HG03139 (cell line): Measurements from ENCODE around the gene FBN1.

Source experiments
- ATAC-seq: cut with Tn5 transposase; IDR thresholded peaks from one replicate; pipeline ENCODE4 v1.9.1; 2021; ENCODE audit not compliant: unreplicated experiment

Gene FBN1

DNA sequence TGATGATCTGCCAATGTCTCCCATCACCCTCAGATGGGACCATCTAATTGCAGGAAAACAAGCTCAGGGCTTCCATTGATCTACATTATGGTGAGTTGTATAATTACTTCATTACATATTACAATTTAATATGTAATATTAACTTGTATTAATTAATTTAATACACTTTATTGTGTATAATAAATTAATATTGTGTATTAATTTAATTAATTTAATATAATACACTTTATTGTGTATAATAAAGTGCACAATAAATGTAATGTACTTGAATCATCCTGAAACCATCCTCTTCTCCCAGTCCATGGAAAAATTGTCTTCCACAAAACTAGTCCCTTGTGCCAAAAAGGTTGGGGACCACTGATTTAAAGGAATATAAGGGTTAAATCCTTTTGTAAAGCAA lies 123.4 kb downstream of the FBN1 start:
- no peak for ATAC-seq

DNA sequence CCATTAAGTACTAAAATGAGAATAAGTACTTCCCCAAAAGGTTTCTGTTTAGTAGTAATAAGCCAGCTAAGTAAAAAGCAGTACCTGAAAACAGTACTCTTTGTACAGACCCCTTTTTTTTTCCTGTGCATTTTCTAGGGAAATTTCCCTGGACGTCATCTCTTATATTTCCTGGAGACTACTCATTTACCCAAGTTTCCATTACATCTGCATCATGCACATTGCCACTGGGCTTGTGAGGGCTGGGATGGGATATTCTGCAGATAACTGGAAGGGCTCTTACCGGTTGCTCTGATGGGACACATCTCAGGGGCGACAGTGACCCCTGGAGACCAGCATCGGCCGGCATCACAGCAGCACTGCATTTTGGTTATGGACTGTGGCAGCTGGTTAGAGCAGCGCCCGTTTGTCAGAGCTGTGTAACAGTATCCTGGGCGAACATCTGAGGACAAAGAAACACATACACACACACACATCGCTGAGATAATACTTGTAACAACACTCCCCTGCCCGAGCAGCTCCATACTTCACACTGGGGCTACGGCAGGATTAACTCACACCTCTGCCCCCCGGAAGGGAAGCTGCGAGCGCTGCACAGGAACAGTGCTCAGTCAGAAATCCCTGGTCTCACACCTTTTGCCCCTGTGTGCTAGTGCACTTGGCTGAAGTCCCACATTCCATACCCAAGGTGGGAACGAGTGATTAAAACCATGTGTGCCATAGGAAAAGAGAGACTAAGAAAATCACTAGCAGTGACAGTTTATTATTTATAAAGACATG lies 124.9 kb downstream of the FBN1 start:
- ATAC-seq, result no peak

DNA sequence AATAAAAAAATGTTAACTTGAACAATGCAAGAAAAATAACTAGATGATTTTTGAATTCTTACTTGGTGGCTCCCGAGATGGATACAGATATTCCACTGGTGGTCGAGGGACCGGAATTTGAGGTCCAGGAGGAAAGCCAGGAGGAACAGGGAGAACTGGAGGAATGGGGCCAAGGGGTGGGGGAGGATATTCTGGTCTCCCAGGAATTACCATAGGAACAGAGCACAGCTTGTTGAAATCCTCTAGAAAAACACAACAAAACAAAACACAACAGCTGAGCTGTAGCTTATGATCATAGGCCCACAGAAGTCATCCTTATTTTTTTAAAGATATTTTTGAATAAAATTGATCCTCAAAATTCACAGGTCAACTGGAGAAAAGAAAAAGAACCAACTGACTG lies 129.4 kb downstream of the FBN1 start:
- ATAC-seq, result no peak

DNA sequence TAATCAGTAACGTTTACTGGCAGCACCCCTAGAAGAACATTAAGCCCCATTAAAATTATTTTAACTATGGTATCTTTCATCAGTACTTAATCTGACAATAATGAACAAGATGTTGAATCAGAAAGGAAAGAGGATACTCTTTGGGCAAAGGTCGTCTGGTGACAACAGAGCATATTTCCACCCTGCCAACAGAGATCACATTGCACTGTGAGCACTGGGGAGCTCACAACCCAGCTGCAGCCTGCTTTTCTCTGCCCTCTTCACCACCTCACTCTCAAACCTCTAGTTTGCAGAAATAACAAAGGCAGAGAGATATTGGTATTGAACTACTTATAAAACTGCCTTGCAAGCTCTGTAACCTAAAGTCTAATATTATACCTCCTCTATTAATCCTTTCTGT lies 130.0 kb downstream of the FBN1 start:
- no peak for ATAC-seq

DNA sequence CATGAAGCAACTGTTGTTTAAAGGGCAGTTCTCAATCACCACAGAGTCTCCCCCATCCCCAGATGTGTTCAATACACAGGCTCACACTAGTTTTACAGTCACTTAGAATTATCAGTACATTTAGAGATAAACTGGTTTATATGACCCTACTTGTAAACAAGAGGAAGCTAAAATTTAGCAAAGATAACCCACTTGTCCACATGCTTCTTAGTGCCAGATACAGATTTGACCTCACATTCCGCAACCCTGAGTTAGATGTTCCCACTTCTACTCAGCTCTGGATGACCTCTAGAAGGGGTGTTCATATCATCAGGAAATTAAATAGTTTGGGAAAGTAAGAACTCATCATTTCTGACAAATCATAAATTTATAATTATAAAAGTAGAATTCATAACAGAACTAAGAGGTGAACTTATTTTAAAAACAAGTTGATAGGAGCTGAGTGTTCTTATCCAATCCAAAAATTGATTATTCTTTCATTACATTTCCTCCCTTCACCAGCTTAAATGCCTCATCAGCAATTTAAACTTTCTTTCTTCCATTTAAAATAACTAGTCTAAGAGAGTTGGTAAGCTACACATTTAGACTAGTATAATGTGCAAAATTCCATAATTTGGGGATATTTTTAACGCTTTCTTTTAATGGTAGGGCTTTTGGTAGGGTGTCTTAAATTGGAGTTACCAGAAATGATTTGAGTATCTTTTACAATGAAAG lies 131.2 kb downstream of the FBN1 start:
- no peak for ATAC-seq

DNA sequence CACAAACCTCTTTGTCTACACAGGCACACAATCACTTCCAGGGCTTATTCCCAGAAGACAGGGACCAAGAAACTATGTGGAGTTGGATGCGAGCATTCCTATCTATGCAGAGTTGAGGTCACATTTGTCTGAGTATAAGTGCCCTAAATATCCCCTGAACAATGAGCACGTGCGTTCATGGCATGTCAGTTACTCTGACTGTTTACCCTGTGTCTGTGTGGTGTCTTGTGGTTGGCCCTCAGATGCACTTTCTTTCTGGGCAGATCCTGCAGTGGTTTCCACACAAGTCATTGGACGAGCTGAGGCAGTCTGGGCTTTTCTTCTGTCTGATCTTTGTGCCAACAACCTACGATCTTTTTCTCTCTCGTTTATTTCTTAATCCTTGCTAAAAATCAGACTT lies 134.5 kb downstream of the FBN1 start:
- ATAC-seq, result no peak

DNA sequence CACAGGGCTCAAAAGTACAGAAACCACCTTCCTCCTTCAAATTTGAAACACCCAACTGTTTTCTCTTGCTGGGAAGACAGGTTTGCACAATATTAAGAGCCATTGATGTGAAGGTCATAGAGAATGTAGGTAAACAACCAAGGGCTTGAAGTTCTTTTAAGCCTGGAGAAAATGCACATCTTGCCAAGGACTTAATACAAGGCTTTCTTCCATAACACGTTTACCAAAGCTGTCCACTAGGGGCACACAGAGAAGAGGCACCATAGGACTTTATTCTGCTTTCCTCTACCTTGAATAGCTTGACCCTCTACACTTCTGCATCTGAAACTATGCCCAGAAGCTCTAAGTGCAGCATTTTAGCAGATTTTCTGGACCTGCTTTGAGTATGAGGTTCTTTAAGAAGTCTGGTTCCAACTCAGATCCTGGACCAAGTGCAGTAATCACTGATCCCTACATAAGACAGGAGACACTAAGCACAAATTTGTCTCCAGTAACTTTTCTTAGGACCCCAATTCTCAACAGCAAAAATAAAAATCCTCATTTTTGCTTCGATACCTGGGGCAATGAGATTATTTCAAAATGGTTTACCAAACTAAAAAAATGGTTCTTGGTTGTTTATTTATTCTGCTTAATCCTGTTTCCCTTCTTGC lies 138.0 kb downstream of the FBN1 start:
- ATAC-seq, result peak; percentile 76

DNA sequence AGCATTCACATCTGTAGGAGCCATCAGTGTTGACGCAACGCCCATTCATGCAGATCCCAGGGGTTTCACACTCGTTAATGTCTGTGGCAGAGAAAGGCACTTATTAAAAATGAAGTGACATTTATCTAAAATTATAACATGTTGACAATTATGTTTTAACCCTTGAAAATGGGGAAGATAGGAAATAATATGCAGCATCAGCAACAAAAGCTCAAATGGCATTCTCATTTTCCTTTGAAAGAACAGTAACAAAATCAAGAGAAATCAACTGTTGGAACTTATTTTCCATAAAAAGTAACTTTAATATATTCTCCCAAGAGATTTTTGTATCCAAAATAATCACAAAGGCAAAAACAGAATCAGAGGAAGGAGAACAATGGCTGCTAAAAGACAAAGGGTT lies 140.4 kb downstream of the FBN1 start:
- ATAC-seq, result no peak

DNA sequence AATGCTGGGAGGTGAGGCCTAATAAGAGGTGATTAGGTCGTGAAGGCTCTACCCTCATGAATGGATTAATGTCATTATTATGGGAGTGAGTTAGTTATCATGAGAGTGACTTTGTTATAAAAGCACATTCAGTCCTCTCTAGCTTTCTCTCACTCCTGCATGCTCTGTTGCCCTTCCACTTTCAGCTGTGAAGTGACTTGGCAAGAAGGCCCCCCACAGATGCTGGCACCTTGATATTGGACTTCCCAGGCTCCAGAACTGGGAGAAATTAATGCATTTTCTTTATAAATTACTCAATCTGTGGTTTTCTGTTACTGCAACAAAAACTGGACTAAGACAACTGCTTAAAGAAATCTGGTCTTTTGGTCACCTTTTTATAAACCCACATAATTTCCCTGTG lies 144.3 kb downstream of the FBN1 start:
- ATAC-seq, result no peak

DNA sequence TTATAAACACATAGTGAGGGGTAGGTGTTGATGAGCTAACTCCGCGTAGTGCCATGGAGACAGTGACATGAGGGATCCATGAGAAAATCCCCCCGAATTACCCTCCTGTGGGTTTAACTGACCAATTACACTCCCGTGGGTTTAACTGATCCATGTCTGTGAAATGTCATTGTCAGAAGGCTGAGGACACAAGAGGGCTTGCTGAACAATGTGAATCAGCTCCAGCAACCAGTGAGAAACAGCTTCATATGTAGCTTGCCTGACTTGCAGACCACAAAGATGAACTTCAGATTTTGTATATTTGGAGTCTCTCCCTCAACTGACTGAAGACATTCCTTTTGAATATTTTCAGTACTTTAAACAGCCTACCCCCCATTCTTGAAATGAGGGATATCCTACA lies 144.9 kb downstream of the FBN1 start:
- no peak for ATAC-seq

DNA sequence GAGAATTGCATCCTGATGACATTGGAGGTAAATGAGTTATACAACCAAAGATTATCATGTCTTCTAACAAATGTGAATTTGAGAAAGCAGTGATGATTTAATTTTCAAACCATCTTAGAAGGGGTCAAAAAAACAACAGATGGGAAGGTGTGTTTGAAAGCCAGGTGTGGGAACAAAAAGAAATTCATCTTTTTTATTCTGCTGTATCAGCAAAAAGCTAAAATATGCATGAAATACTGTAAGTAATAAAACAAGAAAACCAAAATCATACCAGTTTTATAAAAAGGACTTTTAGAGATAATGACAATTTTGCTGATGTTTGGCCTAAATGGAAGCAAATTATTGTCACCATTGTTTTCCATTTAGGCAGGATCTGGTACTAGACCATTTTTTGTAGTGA lies 145.5 kb downstream of the FBN1 start:
- no peak for ATAC-seq

DNA sequence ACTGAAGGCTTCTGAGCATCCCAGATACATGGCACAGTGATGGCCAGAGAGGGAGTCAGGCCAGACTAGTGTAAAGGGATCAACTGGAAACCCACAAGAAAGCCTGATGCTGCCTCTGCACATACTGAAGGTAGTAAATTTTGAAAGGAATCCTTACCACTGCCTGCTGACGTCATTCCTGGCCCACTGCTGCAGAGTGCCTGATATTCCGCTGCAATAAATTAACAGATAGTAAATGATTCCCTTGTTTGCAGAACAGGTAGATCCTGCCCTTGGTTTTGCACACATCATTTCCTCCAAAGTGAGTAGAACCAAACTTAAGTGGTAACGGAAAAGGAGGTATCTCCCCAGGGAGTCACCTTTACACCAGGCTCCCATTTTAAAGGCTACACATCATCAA lies 146.7 kb downstream of the FBN1 start:
- ATAC-seq, result no peak

DNA sequence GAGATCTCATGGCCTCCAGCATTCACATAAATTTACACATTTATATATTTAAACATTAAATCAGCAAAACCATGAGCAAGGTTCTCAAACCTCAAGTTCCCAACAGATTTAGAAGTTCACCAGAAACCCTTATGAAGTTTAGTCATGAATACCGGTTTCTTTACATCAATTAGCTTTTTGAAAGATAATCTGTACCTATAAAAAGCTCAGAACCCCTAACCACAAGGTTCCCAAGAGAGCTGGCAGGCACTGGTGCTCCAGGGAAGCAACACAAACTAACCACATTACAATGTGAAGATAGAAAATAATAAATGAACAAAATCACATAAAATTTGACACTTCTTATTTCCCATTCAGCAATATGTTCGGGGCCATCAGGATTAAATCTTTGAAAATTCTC lies 150.9 kb downstream of the FBN1 start:
- no peak for ATAC-seq

DNA sequence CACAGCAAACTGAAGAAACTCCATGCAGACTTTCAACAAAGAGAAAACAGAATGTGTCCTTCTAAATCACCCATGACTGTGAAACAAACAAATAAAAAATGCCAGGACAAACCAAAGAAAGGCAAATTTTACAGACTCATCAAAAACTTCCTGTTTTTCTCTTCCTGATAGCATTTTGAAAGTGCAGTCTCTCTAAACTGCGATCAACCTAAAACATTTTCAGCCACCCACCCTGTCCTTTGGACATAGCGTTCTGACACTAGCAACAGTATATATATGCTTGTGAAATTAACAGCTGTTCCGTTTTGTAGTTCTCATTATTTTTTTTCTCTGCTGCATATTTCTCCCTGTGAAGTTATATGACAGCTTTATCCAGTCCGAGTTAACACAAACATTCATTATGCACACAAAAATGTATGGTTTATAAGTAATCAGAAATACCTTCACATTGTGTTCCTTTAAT lies 151.7 kb downstream of the FBN1 start:
- no peak for ATAC-seq

DNA sequence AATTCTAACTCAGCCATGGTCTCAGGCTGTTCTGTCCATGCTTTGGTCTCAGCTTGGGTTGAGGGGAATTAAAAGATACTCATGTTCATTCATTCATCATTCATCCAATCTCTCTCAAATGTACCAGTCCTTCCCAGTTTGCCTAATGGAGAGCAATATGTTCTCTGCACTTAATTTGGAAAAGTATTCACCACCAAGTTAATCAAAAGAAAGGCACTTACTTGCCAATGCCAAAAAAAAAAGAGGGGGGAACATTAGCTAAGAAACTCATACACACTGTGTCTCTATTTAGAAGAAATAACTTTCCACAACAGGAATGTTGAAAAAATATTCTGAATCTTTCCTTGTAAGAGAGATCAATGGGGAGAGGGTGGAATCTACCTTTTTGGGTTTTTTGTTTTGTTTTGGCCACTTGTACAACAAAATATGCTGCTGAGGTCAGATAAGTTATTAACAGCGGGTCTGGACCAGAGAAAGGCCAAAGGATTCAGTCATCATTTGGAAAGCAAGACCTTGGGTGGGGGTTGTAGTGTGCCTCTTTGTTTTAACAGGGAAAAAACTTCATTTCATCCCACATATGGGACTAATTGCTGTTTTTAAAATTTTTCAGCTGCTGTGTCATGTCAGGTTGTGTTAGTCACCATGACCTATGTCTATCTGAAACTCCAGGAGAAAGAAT lies 152.3 kb downstream of the FBN1 start:
- no peak for ATAC-seq

DNA sequence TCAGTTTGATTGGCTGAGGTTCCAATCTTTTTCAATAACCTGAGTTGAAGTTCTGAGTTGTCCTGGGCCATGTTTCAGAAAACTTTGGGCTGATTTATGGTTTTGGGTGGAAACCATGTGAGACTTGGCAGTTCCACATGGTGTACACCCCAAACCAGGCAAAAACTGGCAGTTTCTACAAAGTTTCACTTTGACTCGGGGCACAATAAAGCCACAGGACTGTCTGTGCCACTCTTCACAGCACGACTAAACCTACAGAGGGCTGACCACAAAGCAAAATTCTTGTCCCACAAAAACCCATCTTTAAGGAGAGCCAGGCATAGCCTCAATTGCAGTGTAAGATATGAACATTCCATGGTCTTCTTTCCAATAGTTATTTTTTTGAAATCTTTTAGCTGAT lies 159.3 kb downstream of the FBN1 start:
- no peak for ATAC-seq

DNA sequence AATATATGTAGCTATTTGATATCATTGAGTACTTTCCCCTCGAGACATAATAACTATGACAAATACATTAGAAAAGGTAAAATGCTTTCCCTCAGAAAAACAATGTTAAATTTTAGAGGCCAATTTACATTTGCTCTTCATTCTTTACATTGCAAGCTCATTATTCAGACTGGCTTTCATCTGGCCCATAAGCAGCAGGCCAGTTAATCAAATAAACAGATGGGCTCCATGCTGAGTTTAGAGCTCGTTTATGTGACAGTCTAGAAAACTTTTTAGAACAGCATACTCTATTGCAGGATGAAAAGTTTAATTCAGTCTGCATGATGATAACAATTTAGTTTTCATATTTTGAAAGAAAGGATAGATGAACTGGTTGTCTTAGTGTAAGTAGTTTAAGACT lies 163.7 kb downstream of the FBN1 start:
- ATAC-seq, result no peak

DNA sequence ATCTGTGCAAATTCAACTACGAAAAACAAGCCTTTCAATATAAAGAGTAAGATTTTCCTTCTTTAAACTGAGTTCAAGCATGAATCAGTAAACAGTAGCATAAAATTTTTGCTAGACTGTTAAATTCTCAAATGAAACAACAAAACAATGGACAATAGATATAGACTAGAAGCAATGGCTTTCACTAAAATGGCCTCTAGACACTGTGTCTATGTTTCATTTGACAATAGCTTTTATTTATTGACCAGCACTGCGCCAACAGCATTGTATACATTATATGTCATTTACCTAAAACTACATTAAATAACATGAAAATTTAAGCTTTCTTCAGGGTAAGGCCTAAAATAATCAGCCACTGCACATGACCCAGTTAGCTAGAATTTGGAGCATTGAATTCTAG lies 165.8 kb downstream of the FBN1 start:
- ATAC-seq, result no peak

DNA sequence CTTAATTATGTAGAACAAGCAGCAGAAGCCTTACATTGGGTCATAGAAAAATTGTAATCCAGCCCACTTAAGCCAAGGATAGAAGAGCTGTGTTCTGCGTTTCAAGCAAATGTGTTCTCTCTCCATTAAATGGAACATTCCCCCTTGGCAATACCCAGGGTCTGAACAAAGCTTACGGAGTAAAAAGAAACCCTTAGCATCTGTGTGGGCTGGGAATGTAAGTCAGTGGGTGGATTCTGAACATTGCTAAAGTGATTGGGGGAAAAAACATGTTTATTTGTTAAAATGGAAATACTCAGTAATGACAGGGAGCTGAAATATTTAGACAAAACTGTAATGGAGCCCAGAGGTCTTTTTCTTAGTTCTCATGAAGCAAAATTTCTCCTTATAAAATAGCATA lies 166.9 kb downstream of the FBN1 start:
- ATAC-seq, result no peak

DNA sequence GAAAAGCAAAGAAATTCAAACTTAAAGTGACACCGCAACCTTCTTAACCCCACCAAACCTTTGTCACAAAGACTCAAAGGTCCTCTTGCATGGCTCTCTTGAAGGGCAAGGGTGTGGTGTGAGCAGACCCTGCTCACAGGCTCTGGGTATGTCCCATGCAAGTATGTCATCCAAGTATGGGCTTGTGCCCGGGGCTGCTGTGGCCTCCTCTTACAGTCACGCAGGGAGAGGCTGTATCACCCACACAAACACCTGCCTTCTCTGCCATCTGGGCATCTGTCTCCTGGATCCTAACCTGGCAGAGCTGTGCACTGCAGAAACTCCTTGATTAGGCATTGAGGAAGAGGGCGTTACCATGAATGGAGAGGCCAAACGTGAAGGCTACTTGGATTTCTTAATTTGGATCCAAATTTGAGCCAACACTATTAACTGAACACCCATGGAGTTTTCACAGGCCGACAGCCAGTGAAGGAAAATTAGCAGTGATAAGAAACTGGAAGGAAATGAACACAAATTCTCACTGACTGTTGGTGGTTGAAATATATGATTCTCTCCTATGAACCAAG lies 167.6 kb downstream of the FBN1 start:
- no peak for ATAC-seq
